Measurements from ENCODE around the gene PECR.
A peak's percentile ranks its signal among the peaks of the same experiment; 100 is the strongest.
"Not testable (repeated sequence)": the region's sequence is repeated elsewhere in the genome, so short reads cannot be mapped to it uniquely, and the experiment has no call there.

Gene PECR

DNA sequence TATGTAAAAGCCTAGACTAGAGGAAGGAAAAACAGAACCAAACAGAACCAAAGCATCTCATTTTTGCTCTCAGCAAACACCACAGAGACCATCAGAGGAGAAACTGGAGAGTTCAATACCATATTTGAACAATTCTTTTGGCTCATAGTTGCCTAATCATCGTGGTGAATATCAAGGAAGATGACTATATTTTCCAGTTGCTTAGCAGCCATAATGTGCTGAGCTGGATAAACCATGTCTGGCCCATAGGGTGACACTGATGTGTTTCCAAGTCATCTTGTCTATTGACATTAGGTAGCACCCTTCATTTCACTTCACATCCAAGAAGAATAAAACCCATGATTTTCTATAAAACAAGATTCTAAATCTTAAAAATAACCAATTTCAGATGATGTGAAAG is 21.6 kb upstream of the PECR start:
- DNase-seq: no peak

GRCh38 chr2:216101109-216101508 is 19.5 kb upstream of the PECR start:
- DNase-seq: no peak

DNA sequence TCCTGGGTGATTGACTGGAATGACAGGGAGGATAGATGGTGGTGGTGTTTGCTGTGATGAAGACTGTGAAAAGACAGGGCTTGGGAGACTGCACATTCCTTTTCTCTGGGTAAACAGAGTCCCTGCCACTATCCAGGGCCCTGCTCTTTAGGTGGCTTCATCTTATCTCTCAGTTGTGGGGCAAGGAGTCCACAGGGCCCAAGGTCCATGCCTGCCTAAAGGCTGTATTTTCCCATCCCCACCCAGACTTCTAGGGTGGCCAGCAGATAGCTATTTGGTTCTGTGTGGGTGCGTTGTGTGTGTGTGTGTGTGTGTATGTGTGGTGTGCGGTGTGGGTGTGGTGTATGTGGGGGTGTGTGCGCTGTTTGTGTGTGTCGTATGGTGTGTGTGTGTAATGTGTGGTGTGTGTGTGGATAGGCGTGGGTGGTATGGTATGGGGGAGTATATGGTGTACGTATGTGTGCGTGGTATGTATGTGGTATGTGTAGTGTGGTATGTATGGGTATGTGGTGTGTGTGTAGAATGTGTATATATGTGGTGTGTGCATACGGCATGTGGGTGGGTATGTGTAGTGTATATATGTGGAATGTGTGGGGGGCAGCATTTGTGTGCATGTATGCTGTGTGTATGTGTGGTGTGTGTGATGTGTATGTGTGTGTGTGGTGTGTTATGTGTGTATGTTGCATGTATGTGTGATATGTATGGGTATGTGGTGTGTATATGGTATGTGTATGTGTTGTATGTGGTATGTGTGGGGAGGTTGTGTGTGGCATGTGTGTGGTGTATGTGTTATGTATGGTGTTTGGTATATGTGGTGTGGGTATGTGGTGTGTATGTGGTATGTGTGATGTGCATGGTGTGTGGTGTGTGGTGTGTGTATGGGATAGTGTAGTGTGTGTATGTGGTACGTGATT is 17.1 kb upstream of the PECR start:
- DNase-seq: no peak

DNA sequence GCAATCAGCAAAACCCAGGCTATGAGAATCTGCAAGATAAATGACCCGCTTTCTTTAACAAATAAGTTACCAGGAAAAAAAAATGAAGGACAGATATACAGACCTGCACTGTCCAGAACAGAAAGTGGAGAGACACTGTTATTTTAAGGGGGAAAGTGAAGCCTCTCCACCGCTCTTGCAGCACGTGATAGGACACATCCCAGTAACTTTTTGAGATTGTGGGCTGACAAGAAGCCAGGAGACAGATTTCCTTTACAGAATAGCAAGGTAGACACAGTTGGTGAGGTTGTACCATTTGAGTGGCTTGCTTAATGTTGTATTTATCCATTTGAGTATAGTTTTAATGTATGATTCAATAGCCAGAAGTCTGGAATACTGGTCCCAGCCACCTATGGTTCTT is 13.1 kb upstream of the PECR start:
- DNase-seq: no peak

DNA sequence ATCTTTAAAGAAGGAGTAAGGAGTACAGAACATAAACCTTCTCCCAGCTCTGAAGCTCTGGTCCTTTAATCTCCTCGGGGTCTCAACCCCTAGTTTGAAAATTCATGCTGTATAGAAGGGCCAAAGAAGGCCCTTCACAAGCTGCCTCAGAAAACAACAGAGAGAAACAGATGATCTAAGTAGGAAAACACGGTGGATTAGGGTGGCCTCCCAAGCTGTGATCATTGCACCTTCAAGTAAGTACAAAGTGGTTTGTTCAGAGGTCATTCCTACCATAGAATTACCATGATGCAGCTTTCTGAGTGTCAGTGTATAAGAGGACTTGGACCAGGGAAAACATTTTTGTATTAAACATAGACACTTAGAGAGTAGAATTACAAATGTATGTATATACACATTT is 11.0 kb upstream of the PECR start:
- DNase-seq: no peak

DNA sequence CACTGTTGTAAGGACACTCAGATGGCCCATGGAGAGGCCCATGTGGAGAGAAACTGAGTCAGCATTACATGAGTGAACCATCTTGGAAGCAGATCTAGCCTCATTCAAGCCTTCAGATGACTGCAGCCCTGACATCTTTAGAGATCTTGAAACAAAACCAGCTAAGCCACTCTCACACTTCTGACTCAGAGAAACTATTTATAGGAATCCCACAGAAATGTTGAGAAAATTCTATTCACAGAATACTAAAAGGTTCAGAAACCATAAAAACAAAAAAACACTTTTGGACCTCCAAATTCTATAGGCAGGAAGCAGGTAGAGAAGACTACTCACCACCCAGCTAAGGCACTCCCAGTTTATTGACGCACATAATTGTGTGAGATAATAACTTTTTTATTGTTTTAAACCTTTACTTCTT is 8.8 kb upstream of the PECR start:
- DNase-seq: no peak

GRCh38 chr2:216086207-216086893 is 4.7 kb upstream of the PECR start:
- DNase-seq: no peak

GRCh38 chr2:216084547-216084946 is 2.9 kb upstream of the PECR start:
- DNase-seq: no peak

- peak; percentile 48 for DNase-seq
Observed at GRCh38 chr2:216083464-216084281, 2.1 kb upstream of the PECR start.

GRCh38 chr2:216082805-216083204 is 1.2 kb upstream of the PECR start:
- peak; percentile 50 for DNase-seq

- peak; percentile 20 for DNase-seq
Observed at GRCh38 chr2:216082117-216082711, 605 bp upstream of the PECR start.

GRCh38 chr2:216081012-216081411 is 597 bp downstream of the PECR start:
- no peak for DNase-seq

- not testable (repeated sequence) for DNase-seq
Observed at GRCh38 chr2:216080048-216080447, 1.6 kb downstream of the PECR start.

DNA sequence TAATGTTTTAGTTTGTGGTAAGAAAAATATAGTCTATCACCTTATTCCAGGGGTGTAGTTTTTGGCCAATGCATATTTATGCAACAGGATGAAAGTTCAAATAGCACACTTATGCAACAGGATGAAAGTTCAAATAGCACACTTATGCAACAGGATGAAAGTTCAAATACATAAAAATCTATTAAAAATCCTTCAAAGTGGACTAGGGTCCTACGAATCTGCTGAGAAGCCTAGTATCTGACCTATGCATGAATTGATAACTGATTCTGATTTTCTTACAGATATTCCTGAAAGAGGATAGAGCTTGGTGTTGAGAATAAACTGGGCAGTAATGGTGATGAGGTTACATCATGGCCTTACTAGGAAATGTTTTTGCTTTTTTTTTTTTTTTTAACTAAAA is 2.8 kb downstream of the PECR start:
- DNase-seq: no peak

DNA sequence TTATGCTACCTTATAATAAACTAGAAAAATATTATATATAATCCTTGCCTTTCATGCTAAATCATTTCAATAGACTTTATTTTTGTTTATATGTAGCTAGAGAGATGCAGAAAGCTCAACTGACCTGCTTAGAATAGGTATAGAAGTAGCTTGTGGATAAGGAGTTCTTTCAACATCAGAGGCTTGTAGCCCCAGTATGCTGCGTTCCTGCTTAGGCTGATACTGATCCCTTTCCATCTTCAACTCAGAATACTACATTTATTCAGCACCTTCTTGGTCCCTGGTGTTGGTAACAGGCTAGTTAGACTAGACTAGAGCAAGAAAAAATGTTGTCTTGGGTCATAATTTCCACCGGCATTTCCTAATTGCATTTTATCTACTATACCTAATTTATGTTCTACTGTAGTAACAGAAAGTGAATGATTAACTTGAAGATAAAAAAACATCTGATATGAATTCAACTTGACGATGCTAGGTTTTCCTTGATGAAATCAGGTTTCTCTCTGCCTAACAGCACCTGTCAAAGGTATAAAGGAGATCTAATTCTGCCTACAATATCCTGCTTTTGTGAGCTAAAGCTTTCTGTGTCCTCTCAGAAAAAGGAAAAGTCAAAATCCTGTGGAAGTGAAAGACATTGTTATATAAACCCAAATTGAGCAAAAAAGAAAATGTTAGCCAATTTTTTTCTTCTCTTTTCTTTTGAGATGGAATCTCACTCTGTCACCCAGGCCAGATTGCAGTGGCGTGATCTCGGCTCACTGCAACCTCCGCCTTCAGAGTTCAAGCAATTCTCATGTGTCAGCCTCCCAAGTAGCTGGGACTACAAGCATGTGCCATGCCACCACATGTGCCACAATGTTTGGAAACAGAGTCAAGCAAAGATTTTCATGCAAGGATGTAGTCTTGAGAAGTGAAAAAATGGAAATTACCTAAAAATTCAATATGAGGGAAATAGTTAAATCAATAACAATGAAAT is 5.8 kb downstream of the PECR start:
- DNase-seq: no peak

- DNase-seq: no peak
Observed at GRCh38 chr2:216074794-216075193, 6.8 kb downstream of the PECR start.

GRCh38 chr2:216074380-216074779 is 7.2 kb downstream of the PECR start:
- DNase-seq: no peak

DNA sequence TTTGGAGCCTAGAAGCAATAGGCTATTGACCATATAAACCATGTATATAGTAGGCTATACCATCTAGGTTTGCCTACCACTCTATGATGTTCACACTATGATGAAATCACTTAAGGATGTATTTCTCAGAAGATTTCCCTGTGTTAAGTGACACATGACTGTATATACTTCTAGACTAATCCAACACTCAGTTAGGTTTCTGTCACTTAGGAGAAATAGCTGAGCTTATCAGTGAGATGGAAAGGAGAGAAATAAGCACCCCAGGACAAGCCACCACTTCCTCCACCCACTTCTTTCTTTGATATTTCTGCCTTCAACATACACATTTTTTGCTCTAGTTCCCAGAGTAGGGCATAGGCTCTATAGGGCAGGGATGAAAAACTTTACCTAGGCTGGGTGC is 7.8 kb downstream of the PECR start:
- no peak for DNase-seq

- no peak for DNase-seq
Observed at GRCh38 chr2:216072473-216072872, 9.1 kb downstream of the PECR start.

GRCh38 chr2:216071111-216071851 is 10.3 kb downstream of the PECR start:
- no peak for DNase-seq

GRCh38 chr2:216070195-216070594 is 11.4 kb downstream of the PECR start:
- no peak for DNase-seq
